ENCODE results near the gene FAM163A.

Gene FAM163A

DNA sequence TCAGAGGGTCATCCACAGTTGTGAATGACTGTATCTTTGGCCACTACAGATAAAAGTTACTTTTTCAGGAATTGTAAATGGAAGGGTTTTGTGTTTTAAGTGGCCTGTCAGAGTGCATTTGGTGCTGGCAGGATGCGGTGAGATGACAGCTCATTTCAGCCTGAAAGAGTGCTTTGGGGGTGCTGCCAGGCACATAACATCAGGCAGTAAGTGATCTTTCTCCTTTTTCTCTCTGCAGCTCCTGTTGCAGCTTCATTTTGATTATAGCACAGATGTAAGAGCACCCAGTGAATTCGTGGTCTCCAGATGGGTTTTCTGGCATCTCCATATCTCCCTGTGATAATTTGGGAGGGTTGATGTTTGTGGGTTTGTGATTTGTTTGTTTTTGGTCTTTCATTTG lies 14.8 kb upstream of the FAM163A start:
- DNase-seq, result no peak
- Histone ChIP-seq H3K27ac (no peak overlapping the region), H3K9me3 (no peaks in the 10 kb centered on the region), H3K4me1 (no peaks in the 10 kb centered on the region), H3K27me3 (peaks cover 0 to 3% of the 10 kb centered on the region in 2 donors), H3K36me3 (no peaks in the 10 kb centered on the region), H3K4me3 (no peak overlapping the region)
- TF ChIP-seq, protein P1, sequence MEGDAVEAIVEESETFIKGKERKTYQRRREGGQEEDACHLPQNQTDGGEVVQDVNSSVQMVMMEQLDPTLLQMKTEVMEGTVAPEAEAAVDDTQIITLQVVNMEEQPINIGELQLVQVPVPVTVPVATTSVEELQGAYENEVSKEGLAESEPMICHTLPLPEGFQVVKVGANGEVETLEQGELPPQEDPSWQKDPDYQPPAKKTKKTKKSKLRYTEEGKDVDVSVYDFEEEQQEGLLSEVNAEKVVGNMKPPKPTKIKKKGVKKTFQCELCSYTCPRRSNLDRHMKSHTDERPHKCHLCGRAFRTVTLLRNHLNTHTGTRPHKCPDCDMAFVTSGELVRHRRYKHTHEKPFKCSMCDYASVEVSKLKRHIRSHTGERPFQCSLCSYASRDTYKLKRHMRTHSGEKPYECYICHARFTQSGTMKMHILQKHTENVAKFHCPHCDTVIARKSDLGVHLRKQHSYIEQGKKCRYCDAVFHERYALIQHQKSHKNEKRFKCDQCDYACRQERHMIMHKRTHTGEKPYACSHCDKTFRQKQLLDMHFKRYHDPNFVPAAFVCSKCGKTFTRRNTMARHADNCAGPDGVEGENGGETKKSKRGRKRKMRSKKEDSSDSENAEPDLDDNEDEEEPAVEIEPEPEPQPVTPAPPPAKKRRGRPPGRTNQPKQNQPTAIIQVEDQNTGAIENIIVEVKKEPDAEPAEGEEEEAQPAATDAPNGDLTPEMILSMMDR (IDR thresholded peaks at IDR 0.05), result no peak
- intact Hi-C loops (cut with DNase I; ENCODE audit: low total_unique reads), result no loop called here

DNA sequence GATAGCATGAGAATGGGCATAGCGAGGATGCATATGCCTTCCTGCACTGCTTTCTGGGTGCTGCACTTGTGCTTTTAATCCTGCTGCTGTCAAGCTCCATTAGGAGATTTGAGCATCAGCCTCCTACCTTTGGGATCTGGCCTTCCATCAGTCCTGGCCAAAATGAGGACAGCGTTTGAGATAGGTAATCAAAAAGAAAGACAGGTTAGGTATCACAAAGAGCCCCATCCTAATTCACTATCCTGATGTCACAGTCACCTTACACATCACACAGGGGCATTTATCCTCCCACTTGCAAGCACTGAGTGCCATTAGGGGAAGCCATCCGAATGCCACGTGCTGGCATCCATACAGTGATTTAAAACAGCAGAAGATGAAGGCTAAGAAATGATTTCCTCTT lies 13.2 kb upstream of the FAM163A start:
- TF ChIP-seq, protein P1 (IDR thresholded peaks at IDR 0.05), result no peak
- Histone ChIP-seq H3K27ac (no peak overlapping the region), H3K4me3 (no peak overlapping the region), H3K9me3 (no peaks in the 10 kb centered on the region), H3K27me3 (peaks cover 0 to 3% of the 10 kb centered on the region in 2 donors), H3K36me3 (no peaks in the 10 kb centered on the region), H3K4me1 (no peaks in the 10 kb centered on the region)
- intact Hi-C loops (cut with DNase I; ENCODE audit: low total_unique reads), result no loop called here
- DNase-seq, result no peak

DNA sequence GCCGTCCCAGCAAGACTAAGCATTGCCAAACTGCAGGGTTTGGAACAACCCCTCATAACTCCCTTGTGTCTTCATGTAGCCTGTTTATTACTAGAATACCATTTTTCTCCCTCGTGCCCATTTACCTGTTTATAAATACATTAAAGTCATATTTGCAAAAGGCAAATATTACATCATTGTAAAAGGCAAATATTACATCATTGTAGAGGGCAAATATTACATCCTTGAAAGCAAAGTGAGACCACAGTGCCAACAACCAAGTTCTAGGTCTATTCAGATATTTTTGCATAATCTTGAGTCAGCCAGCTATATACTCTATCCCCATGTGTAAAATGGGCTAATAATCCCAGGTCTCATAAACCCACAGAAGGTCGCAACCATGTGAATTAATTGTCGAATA lies 11.4 kb upstream of the FAM163A start:
- Histone ChIP-seq H3K9me3 (no peaks in the 10 kb centered on the region), H3K4me3 (no peak overlapping the region), H3K36me3 (no peaks in the 10 kb centered on the region), H3K27ac (no peak overlapping the region), H3K27me3 (peaks cover 0 to 3% of the 10 kb centered on the region in 2 donors), H3K4me1 (no peaks in the 10 kb centered on the region)
- TF ChIP-seq, protein P1 (IDR thresholded peaks at IDR 0.05), result no peak
- DNase-seq, result no peak
- intact Hi-C loops (cut with DNase I; ENCODE audit: low total_unique reads), result no loop called here

DNA sequence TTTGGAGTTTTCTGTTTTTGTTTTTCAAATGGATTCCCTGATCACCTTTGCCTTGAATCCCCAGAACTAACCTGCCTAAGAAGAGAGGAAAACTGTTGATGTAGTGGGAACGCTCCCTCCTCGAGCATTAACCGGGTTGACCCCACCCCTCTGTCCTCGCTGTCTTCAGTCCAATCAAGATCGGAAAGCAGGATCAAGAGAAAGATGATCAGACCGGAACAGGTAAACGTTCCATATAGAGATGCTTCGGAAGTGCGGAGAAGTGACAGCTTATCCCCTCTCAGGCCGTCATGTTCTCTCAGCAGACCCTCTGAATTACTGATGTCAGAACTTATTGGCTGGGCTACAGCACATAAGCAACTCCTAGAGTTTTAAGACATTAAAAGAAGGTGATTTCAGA lies 800 bp upstream of the FAM163A start:
- Histone ChIP-seq H3K9me3 (no peaks in the 10 kb centered on the region), H3K27ac (no peak overlapping the region), H3K27me3 (peaks cover 0 to 53% of the 10 kb centered on the region in 2 donors), H3K4me3 (no peak overlapping the region), H3K36me3 (no peaks in the 10 kb centered on the region), H3K4me1 (peaks cover 0 to 24% (median 17%) of the 10 kb centered on the region in 4 donors)
- no peak for DNase-seq
- intact Hi-C loops (cut with DNase I; ENCODE audit: low total_unique reads), result no loop called here
- TF ChIP-seq, protein P1 (IDR thresholded peaks at IDR 0.05), result no peak

DNA sequence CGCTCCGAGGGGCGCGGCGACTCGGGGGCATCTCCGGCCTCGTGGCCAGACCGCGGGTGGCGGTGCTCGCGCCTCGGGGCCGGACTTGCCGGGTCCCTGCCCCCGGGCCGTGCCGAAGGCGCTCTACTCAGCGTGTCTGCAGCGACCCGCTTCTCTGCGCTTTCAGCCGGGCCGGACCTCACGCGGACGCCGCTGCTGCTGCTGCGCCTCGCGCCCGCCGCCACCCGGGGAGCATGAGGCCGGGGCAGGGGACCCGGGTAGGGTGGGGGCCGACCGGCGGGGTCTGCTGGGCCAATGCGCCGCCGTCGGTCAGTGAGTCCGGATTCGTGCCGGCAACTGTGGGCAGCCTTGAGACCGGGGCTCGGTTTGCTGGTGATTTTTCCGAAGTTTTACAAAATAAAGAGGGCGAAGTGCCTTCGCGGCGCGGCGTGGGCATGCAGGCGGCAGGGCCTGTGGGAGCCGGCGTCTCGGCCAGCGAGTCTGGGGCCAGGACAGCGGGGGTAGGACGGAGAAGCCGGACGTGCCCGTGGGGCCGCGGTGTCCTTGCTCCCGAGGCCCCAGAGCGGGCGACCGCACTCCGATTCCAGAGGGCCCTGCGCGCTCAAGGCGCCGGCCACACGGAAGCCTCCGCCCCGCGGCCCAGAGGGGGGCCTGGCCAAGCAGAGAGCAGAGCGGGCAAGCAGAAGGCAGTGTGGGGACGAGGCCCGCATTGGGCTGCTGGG lies 749 bp downstream of the FAM163A start:
- no peaks in the 10 kb centered on the region for H3K36me3 ChIP-seq
- H3K27me3 ChIP-seq, result peaks cover 0 to 55% of the 10 kb centered on the region in 2 donors
- intact Hi-C loops (cut with DNase I; ENCODE audit: low total_unique reads), result no loop called here
- H3K9me3 ChIP-seq, result no peaks in the 10 kb centered on the region
- H3K4me1 ChIP-seq, result peaks cover 0 to 24% (median 17%) of the 10 kb centered on the region in 4 donors
- H3K4me3 ChIP-seq, result peak overlapping the region; percentile 12 to 44
- no peak for DNase-seq
- no peak overlapping the region for H3K27ac ChIP-seq
- TF ChIP-seq, protein P1 (IDR thresholded peaks at IDR 0.05), result no peak
